Esophagus muscularis mucosa (tissue), 4 donors: Measurements from ENCODE around the gene C2orf81. TPM values are rescaled to one million over a fixed set of nuclear protein-coding genes. Genes with fewer than 3 reads are reported as not detected.
A peak's percentile ranks its signal among the peaks of the same experiment; 100 is the strongest.

ENCODE experiments used
- DNase-seq: peaks from one replicate; pipeline ENCODE4 v3.0.0-alpha.2; 2017; ENCODE audit errors: extremely low spot score
- H3K27ac ChIP-seq, 4 donors: fragments of 200-600 bp; sonication (generic); replicated peaks in 1 of 4; 1 replicate in 3 of 4; 2 replicates in 1 of 4; pipeline ENCODE4 v1.5.1; 2016 to 2019; ENCODE audit warnings: mild to moderate bottlenecking in 1 of 4
- H3K27me3 ChIP-seq, 4 donors: fragments of 200-600 bp; sonication (generic); one replicate each; pipeline versions ENCODE4 v1.5.1 to v1.6.0; 2016 to 2019
- H3K36me3 ChIP-seq, 4 donors: fragments of 200-600 bp; sonication (generic); one replicate each; pipeline ENCODE4 v1.5.1; 2016 to 2019
- H3K4me1 ChIP-seq, 4 donors: fragments of 200-600 bp; sonication (generic); one replicate each; pipeline ENCODE4 v1.5.1; 2016 to 2019
- H3K4me3 ChIP-seq, 4 donors: fragments of 200-600 bp; sonication (generic); 1 replicate in 2 of 4; 2 replicates in 2 of 4; pipeline ENCODE4 v1.5.1; 2016 to 2019; ENCODE audit warnings: mild to moderate bottlenecking in 4 of 4, moderate library complexity in 1 of 4
- H3K9me3 ChIP-seq, 4 donors: fragments of 200-600 bp; sonication (generic); 1 replicate in 3 of 4; 2 replicates in 1 of 4; pipeline ENCODE4 v1.5.1; 2016 to 2019
- EP300 ChIP-seq: sonication (generic); formaldehyde crosslinking; IDR thresholded peaks from one replicate; pipeline ENCODE4 v1.6.1; 2017; ENCODE audit warnings: antibody characterized with exemption
- POLR2A ChIP-seq: fragments of 450-650 bp; IDR thresholded peaks from one replicate; pipeline ENCODE4 v1.6.1; 2017; ENCODE audit warnings: antibody characterized with exemption, moderate library complexity, mild to moderate bottlenecking, low read depth
- POLR2AphosphoS5 ChIP-seq, 2 donors: sonication (generic); formaldehyde crosslinking; IDR thresholded peaks; one replicate each; pipeline ENCODE4 v1.6.1; 2017; ENCODE audit warnings: antibody characterized with exemption in 2 of 2
- WGBS: methylation state at CpG from one replicate; pipeline ENCODE4 v1.1.5; 2018; 5-methylcytosine and 5-hydroxymethylcytosine counted together
- intact Hi-C: fragments of 100-400 bp; cut with DNase I; formaldehyde crosslinking; loops from one replicate; pipeline ENCODE4 v1.15.1; 2023
- total RNA-seq, 4 donors: library from RNA; depleted of rRNA; stranded (reverse); fragments of >200 nt; gene quantifications; one replicate each; pipeline versions ENCODE4 v1.1.0 to v1.2.1, GENCODE V29; 2016
- TF ChIP-seq, protein P1 (sequence below), 3 experiments: fragments of 200-600 bp in 2 of 3; fragments of 450-650 bp in 1 of 3; sonication (generic) in 2 of 3; IDR thresholded peaks; one replicate each; pipeline ENCODE4 v1.5.1; 2017 to 2019; ENCODE audit warnings: antibody characterized with exemption in 3 of 3, mild to moderate bottlenecking in 2 of 3, moderate library complexity in 1 of 3

The C2orf81 gene
- total RNA-seq, 4 donors from 2014 or later: 0.66 to 4.6 (median 3.2) TPM

DNA sequence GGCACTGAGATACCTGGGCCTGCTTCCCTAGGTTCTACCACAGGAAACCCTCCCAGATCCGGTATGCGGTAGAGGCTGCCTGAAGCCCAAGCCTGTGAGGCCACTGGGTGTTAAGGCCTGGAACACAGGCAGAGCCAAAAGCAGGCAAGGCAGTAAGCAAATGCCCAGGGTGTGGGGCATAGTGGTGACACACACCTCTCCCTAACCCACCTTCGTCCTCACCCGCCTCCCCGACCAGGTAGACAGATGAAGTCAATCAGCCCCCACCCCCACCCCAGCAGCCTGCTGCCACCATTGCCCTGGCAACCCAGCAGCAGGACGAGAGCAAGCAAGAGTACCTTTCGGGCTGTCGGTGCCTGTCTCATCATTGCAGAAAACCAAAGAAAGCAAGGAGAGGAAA, 47.4 kb downstream of the C2orf81 start:
- H3K4me1 ChIP-seq: peaks cover 34 to 41% (median 36%) of the 10 kb centered on the region in 4 donors
- H3K4me3 ChIP-seq: peak overlapping the region; percentile 46 to 60 (median 51)
- TF ChIP-seq POLR2AphosphoS5 (IDR thresholded peaks at IDR 0.05) (no peak), EP300 (no peak), POLR2A (no peak)
- TF ChIP-seq, protein P1, sequence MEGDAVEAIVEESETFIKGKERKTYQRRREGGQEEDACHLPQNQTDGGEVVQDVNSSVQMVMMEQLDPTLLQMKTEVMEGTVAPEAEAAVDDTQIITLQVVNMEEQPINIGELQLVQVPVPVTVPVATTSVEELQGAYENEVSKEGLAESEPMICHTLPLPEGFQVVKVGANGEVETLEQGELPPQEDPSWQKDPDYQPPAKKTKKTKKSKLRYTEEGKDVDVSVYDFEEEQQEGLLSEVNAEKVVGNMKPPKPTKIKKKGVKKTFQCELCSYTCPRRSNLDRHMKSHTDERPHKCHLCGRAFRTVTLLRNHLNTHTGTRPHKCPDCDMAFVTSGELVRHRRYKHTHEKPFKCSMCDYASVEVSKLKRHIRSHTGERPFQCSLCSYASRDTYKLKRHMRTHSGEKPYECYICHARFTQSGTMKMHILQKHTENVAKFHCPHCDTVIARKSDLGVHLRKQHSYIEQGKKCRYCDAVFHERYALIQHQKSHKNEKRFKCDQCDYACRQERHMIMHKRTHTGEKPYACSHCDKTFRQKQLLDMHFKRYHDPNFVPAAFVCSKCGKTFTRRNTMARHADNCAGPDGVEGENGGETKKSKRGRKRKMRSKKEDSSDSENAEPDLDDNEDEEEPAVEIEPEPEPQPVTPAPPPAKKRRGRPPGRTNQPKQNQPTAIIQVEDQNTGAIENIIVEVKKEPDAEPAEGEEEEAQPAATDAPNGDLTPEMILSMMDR (IDR thresholded peaks at IDR 0.05): no peak
- H3K36me3 ChIP-seq: peaks cover 39 to 58% (median 53%) of the 10 kb centered on the region in 4 donors
- WGBS: 34% methylated on average over 7 of the region's 8 CpGs
- DNase-seq: no peak
- H3K27ac ChIP-seq: peak overlapping the region; percentile 62 to 71 (median 70)
- intact Hi-C loops: no loop called here
- H3K9me3 ChIP-seq: no peaks in the 10 kb centered on the region
- H3K27me3 ChIP-seq: no peaks in the 10 kb centered on the region

DNA sequence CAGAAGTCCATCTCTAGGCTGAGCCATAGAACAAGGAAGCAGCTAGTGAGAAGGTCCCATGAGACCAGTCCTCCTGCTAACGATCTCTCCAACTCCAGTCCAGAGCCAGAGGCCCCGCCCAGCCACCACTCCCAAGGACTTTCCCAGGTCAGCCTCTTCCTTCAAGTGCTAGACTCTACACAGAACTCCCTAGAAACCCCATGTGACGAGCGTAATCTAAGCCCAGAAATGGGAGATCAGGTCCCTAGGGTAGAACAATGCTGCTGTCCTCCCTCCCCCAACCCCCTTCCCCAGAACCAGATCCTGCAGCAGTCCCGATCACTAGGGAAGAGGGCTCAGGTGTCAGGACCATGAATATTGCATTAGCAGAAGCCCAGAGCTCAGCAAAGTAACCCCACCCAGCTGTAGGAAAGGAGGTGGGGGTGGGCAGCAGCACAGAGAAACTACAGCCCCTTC, 48.2 kb downstream of the C2orf81 start:
- Histone ChIP-seq H3K9me3 (no peaks in the 10 kb centered on the region), H3K27me3 (no peaks in the 10 kb centered on the region), H3K27ac (peak overlapping the region in 2 of 4 donors; percentile 6 to 71), H3K36me3 (peaks cover 46 to 65% (median 60%) of the 10 kb centered on the region in 4 donors), H3K4me3 (no peak overlapping the region), H3K4me1 (peaks cover 26 to 34% (median 32%) of the 10 kb centered on the region in 4 donors)
- DNase-seq: no peak
- no peak for TF ChIP-seq EP300
- TF ChIP-seq POLR2AphosphoS5 (IDR thresholded peaks at IDR 0.05): no peak
- intact Hi-C loops: no loop called here
- 54% methylated on average over 5 of the region's 5 CpGs for WGBS

DNA sequence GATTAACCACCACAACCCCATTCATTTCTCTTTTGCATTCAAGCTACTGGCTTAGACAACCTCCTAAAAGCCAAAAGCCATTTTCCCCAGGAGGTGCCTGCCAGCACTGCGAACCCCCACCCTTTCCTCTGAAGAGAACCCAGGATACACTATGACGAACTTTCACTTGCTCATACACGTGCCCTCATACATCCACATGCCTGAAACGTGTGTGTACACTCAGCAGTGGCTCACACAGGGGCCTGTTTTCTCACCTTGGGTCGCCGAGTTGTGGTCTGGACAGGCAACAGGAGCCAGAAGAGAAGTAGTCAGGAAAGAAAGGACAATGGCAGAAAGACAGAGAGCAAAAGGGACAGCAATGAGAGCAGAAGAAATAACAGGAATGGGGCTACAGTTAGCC, 48.7 kb downstream of the C2orf81 start:
- peak overlapping the region in 2 of 4 donors; percentile 0 to 6 for H3K27ac ChIP-seq
- H3K4me1 ChIP-seq: peaks cover 24 to 34% (median 32%) of the 10 kb centered on the region in 4 donors
- no peaks in the 10 kb centered on the region for H3K9me3 ChIP-seq
- H3K27me3 ChIP-seq: no peaks in the 10 kb centered on the region
- no peak overlapping the region for H3K4me3 ChIP-seq
- TF ChIP-seq POLR2A (no peak), POLR2AphosphoS5 (IDR thresholded peaks at IDR 0.05) (no peak), EP300 (no peak)
- TF ChIP-seq, protein P1 (IDR thresholded peaks at IDR 0.05): no peak
- no peak for DNase-seq
- 88% methylated on average over 6 of the region's 6 CpGs for WGBS
- H3K36me3 ChIP-seq: peaks cover 50 to 67% (median 62%) of the 10 kb centered on the region in 4 donors
- intact Hi-C loops: no loop called here

DNA sequence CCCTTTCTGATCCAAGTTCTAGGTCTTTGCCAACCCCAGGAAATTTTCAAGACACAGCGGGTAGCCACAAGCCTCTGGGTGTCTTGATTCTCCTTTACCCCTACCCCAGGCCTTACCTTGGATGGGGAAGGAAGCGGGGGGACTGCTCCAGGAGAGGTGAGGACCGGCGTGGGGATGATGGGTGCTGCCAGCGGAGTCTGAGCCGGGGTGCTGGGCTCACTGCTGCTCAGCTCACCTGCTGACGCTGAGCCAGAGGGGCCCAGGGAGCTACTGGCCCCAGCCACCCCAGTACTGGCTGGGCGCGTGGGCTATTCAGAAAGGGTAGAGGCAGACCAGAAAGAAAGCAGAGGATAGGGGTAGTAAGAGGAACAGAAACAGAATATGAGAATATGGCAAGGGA, 50.0 kb downstream of the C2orf81 start:
- no peaks in the 10 kb centered on the region for H3K27me3 ChIP-seq
- peaks cover 51 to 67% (median 62%) of the 10 kb centered on the region in 4 donors for H3K36me3 ChIP-seq
- DNase-seq: no peak
- H3K4me3 ChIP-seq: no peak overlapping the region
- H3K9me3 ChIP-seq: no peaks in the 10 kb centered on the region
- WGBS: 90% methylated on average over 9 of the region's 9 CpGs
- intact Hi-C loops: no loop called here
- TF ChIP-seq POLR2A (no peak), POLR2AphosphoS5 (IDR thresholded peaks at IDR 0.05) (no peak), EP300 (no peak)
- TF ChIP-seq, protein P1 (IDR thresholded peaks at IDR 0.05): no peak
- no peak overlapping the region for H3K27ac ChIP-seq
- peaks cover 24 to 34% (median 32%) of the 10 kb centered on the region in 4 donors for H3K4me1 ChIP-seq

DNA sequence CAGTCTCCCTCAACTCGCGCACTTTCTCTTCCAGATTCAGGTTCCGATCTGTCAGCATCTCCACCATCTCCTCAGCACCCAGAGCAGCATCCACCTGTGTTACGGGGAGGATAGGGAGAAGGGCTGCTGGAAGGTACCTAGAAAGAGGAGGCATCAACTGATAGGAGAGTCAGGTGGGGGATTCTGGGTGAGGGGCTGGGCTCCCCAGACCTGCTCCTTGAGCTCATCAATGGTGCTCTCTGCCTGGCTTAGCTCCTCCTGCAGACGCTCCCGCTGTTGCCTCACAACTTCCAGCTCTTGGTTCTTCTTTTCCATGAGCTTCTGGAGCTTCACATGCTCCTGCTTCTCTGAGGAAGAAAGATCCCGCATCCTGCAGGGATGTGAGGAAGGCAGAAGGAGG, 51.4 kb downstream of the C2orf81 start:
- Histone ChIP-seq H3K4me3 (no peak overlapping the region), H3K27ac (no peak overlapping the region), H3K9me3 (no peaks in the 10 kb centered on the region), H3K36me3 (peaks cover 66 to 69% (median 66%) of the 10 kb centered on the region in 4 donors), H3K4me1 (peaks cover 21 to 31% (median 29%) of the 10 kb centered on the region in 4 donors), H3K27me3 (no peaks in the 10 kb centered on the region)
- intact Hi-C loops: no loop called here
- no peak for DNase-seq
- no peak for TF ChIP-seq EP300
- TF ChIP-seq, protein P1 (IDR thresholded peaks at IDR 0.05): no peak
- no peak for TF ChIP-seq POLR2AphosphoS5 (IDR thresholded peaks at IDR 0.05)
- no peak for TF ChIP-seq POLR2A
- WGBS: 96% methylated on average over 7 of the region's 7 CpGs
